HepG2 (cell line): ENCODE results near the gene CCN2. TPM values are rescaled to one million over a fixed set of nuclear protein-coding genes. Genes with fewer than 3 reads are reported as not detected.

Experiments
- DPF2 ChIP-seq: sonication (generic); formaldehyde crosslinking; IDR thresholded peaks from 2 replicates; pipeline ENCODE4 v1.4.0; 2020; ENCODE audit warnings: mild to moderate bottlenecking, low read depth, missing genetic modification reagents, borderline replicate concordance
- FOXA3 ChIP-seq: IDR thresholded peaks from 2 replicates; pipeline ENCODE4 v1.6.1; 2016; ENCODE audit warnings: missing genetic modification reagents, missing compliant biosample characterization
- KDM2A ChIP-seq: sonication (generic); formaldehyde crosslinking; IDR thresholded peaks from 2 replicates; pipeline ENCODE4 v1.4.0; 2020; ENCODE audit warnings: low read depth, missing genetic modification reagents, borderline replicate concordance
- MED8 ChIP-seq: sonication (generic); formaldehyde crosslinking; IDR thresholded peaks from 2 replicates; pipeline ENCODE4 v1.8.1; 2023; ENCODE audit warnings: mild to moderate bottlenecking, missing genetic modification reagents; ENCODE audit not compliant: insufficient replicate concordance
- SRSF1 ChIP-seq: fragments of 200-400 bp; formaldehyde crosslinking; optimal IDR thresholded peaks from 2 replicates; pipeline ENCODE3; 2017; ENCODE audit warnings: mild to moderate bottlenecking, low read depth, low read length, moderate library complexity
- ZBTB1 ChIP-seq: sonication (generic); formaldehyde crosslinking; IDR thresholded peaks from 2 replicates; pipeline ENCODE4 v1.4.0; 2020; ENCODE audit warnings: missing genetic modification reagents, borderline replicate concordance
- ZNF121 ChIP-seq: sonication (generic); formaldehyde crosslinking; IDR thresholded peaks from 2 replicates; pipeline ENCODE4 v1.5.0; 2020; ENCODE audit warnings: mild to moderate bottlenecking, missing genetic modification reagents
- ZNF552 ChIP-seq: sonication (generic); formaldehyde crosslinking; IDR thresholded peaks from 2 replicates; pipeline ENCODE4 v1.9.0; 2022; ENCODE audit warnings: missing genetic modification reagents, mild to moderate bottlenecking, borderline replicate concordance
- ZNF576 ChIP-seq: sonication (generic); formaldehyde crosslinking; IDR thresholded peaks from 2 replicates; pipeline ENCODE4 v1.4.0; 2020; ENCODE audit warnings: mild to moderate bottlenecking, missing genetic modification reagents
- polyA plus RNA-seq, 8 experiments: library from polyadenylated mRNA; depleted of rRNA in 3 of 8; stranded (reverse) in 7 of 8; unstranded in 1 of 8; fragments of >200 nt; fragmentation: Illumina TruSeq in 4 of 8; extraction: Trizol in 4 of 8; gene quantifications; 2 replicates each; pipeline versions ENCODE4 v1.2.1 to v1.2.3, GENCODE V29; 2011 to 2016; ENCODE audit warnings: low read depth in 4 of 8, missing spikeins in 1 of 8, mixed read lengths in 1 of 8; ENCODE audit not compliant: insufficient read depth in 1 of 8
- total RNA-seq, 5 experiments: library from RNA; depleted of rRNA; stranded (reverse); fragments of >200 nt; fragmentation: Illumina TruSeq; extraction: Trizol; gene quantifications; 2 replicates each; pipeline ENCODE4 v1.2.3, GENCODE V29; 2016; ENCODE audit warnings: low read depth in 1 of 5
- TF ChIP-seq, protein P1 (sequence below): sonication (generic); formaldehyde crosslinking; IDR thresholded peaks from 2 replicates; pipeline ENCODE4 v1.4.0; 2020; ENCODE audit warnings: missing genetic modification reagents, borderline replicate concordance
- TF ChIP-seq, protein P2 (sequence below): sonication (generic); formaldehyde crosslinking; IDR thresholded peaks from 2 replicates; pipeline ENCODE4 v1.9.0; 2021; ENCODE audit warnings: mild to moderate bottlenecking, missing genetic modification reagents
- TF ChIP-seq, protein P3 (sequence below): sonication (generic); formaldehyde crosslinking; IDR thresholded peaks from 2 replicates; pipeline ENCODE4 v1.9.0; 2021; ENCODE audit warnings: missing genetic modification reagents, borderline replicate concordance

CCN2 gene
- total and polyA plus RNA-seq, 2 of the 13 experiments (the other 11 are each of a cell fraction or from before 2014, with no cell fraction given), result 34.7 to 316 TPM

DNA sequence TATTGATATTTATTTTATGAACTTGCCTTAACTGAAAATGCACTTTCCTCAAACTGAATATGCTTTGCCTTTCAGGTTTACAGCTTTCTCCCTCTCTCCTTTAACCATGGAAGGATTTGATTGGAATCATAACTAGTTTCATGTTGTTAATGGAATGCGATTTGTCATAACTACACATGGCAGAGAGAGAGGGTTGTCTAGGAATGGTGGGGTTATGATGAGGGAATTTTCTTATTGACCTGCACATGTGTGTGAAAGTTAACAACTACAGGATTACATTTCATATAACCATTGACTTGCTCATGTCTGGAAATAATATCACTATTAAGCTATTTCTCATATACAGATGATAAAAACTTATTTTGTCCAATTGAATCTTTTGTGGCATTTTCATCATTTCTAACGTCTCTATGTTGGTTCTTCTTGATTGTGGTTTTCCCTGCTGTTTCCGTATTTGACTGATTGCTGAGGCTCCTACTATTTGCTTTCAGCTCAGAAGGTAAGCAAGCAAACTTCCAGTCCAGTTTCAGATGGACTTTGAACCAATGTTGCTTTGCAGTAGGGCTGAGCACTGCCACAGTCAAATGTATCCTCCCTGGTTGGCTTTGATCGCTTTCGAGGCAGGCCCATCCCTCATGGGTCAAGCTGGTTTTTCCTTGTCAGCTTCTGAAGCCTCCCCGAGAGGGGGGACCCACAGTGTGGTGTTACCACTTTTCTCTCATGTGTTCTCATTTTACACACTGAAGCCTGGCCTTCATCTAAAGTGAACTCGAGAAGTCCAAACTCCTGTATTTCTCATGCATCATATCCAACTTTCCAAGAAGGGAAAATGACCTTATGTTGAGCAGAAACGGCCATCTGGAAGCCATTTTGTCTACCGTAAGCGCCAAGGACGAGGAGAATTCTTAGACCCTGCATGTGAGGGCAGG is 7.6 kb upstream of the CCN2 start (continued):
- TF ChIP-seq, protein P1, sequence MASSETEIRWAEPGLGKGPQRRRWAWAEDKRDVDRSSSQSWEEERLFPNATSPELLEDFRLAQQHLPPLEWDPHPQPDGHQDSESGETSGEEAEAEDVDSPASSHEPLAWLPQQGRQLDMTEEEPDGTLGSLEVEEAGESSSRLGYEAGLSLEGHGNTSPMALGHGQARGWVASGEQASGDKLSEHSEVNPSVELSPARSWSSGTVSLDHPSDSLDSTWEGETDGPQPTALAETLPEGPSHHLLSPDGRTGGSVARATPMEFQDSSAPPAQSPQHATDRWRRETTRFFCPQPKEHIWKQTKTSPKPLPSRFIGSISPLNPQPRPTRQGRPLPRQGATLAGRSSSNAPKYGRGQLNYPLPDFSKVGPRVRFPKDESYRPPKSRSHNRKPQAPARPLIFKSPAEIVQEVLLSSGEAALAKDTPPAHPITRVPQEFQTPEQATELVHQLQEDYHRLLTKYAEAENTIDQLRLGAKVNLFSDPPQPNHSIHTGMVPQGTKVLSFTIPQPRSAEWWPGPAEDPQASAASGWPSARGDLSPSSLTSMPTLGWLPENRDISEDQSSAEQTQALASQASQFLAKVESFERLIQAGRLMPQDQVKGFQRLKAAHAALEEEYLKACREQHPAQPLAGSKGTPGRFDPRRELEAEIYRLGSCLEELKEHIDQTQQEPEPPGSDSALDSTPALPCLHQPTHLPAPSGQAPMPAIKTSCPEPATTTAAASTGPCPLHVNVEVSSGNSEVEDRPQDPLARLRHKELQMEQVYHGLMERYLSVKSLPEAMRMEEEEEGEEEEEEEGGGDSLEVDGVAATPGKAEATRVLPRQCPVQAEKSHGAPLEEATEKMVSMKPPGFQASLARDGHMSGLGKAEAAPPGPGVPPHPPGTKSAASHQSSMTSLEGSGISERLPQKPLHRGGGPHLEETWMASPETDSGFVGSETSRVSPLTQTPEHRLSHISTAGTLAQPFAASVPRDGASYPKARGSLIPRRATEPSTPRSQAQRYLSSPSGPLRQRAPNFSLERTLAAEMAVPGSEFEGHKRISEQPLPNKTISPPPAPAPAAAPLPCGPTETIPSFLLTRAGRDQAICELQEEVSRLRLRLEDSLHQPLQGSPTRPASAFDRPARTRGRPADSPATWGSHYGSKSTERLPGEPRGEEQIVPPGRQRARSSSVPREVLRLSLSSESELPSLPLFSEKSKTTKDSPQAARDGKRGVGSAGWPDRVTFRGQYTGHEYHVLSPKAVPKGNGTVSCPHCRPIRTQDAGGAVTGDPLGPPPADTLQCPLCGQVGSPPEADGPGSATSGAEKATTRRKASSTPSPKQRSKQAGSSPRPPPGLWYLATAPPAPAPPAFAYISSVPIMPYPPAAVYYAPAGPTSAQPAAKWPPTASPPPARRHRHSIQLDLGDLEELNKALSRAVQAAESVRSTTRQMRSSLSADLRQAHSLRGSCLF, result 0 out of 2 replicates have a peak, but pooled peaks have one; percentile 34
- no peak for TF ChIP-seq SRSF1
- no peak for TF ChIP-seq ZNF121 (CRISPR knock-in tag)
- TF ChIP-seq, protein P2, sequence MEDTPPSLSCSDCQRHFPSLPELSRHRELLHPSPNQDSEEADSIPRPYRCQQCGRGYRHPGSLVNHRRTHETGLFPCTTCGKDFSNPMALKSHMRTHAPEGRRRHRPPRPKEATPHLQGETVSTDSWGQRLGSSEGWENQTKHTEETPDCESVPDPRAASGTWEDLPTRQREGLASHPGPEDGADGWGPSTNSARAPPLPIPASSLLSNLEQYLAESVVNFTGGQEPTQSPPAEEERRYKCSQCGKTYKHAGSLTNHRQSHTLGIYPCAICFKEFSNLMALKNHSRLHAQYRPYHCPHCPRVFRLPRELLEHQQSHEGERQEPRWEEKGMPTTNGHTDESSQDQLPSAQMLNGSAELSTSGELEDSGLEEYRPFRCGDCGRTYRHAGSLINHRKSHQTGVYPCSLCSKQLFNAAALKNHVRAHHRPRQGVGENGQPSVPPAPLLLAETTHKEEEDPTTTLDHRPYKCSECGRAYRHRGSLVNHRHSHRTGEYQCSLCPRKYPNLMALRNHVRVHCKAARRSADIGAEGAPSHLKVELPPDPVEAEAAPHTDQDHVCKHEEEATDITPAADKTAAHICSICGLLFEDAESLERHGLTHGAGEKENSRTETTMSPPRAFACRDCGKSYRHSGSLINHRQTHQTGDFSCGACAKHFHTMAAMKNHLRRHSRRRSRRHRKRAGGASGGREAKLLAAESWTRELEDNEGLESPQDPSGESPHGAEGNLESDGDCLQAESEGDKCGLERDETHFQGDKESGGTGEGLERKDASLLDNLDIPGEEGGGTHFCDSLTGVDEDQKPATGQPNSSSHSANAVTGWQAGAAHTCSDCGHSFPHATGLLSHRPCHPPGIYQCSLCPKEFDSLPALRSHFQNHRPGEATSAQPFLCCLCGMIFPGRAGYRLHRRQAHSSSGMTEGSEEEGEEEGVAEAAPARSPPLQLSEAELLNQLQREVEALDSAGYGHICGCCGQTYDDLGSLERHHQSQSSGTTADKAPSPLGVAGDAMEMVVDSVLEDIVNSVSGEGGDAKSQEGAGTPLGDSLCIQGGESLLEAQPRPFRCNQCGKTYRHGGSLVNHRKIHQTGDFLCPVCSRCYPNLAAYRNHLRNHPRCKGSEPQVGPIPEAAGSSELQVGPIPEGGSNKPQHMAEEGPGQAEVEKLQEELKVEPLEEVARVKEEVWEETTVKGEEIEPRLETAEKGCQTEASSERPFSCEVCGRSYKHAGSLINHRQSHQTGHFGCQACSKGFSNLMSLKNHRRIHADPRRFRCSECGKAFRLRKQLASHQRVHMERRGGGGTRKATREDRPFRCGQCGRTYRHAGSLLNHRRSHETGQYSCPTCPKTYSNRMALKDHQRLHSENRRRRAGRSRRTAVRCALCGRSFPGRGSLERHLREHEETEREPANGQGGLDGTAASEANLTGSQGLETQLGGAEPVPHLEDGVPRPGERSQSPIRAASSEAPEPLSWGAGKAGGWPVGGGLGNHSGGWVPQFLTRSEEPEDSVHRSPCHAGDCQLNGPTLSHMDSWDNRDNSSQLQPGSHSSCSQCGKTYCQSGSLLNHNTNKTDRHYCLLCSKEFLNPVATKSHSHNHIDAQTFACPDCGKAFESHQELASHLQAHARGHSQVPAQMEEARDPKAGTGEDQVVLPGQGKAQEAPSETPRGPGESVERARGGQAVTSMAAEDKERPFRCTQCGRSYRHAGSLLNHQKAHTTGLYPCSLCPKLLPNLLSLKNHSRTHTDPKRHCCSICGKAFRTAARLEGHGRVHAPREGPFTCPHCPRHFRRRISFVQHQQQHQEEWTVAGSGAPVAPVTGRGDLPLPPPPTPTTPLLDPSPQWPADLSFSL (CRISPR knock-in tag), result peak; percentile 68; the same call in 1 of the 2 replicates
- TF ChIP-seq KDM2A (CRISPR knock-in tag), result peak; percentile 92
- TF ChIP-seq ZBTB1 (CRISPR knock-in tag), result no peak
- TF ChIP-seq, protein P3, sequence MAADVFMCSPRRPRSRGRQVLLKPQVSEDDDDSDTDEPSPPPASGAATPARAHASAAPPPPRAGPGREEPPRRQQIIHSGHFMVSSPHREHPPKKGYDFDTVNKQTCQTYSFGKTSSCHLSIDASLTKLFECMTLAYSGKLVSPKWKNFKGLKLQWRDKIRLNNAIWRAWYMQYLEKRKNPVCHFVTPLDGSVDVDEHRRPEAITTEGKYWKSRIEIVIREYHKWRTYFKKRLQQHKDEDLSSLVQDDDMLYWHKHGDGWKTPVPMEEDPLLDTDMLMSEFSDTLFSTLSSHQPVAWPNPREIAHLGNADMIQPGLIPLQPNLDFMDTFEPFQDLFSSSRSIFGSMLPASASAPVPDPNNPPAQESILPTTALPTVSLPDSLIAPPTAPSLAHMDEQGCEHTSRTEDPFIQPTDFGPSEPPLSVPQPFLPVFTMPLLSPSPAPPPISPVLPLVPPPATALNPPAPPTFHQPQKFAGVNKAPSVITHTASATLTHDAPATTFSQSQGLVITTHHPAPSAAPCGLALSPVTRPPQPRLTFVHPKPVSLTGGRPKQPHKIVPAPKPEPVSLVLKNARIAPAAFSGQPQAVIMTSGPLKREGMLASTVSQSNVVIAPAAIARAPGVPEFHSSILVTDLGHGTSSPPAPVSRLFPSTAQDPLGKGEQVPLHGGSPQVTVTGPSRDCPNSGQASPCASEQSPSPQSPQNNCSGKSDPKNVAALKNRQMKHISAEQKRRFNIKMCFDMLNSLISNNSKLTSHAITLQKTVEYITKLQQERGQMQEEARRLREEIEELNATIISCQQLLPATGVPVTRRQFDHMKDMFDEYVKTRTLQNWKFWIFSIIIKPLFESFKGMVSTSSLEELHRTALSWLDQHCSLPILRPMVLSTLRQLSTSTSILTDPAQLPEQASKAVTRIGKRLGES (CRISPR knock-in tag), result no peak
- peak; percentile 80 for TF ChIP-seq MED8 (CRISPR knock-in tag)
- peak; percentile 96 for TF ChIP-seq DPF2 (CRISPR knock-in tag)
- TF ChIP-seq FOXA3, result peak; percentile 96
- TF ChIP-seq ZNF552 (CRISPR knock-in tag), result no peak; the same call in 1 of the 2 replicates
- no peak for TF ChIP-seq ZNF576 (CRISPR knock-in tag)
